OCI-LY1 (cell line): ENCODE measurements around the gene PHF14.

Source experiments
- H2AFZ ChIP-seq: fragments of 200-600 bp; sonication (generic), shearing (Covaris generic); 2 replicates; pipeline ENCODE4 v1.6.0; 2014; ENCODE audit warnings: antibody characterized with exemption, mild to moderate bottlenecking, low read length
- H3F3A ChIP-seq: fragments of 200-600 bp; sonication (generic), shearing (Covaris generic); 2 replicates; pipeline ENCODE4 v1.6.0; 2014; ENCODE audit warnings: mild to moderate bottlenecking, antibody characterized with exemption, low read length, moderate library complexity; ENCODE audit not compliant: insufficient read depth
- H3K27ac ChIP-seq: fragments of 200-600 bp; sonication (generic); 2 replicates; pipeline ENCODE4 v1.5.1; 2014; ENCODE audit warnings: low read length, mixed run types, mild to moderate bottlenecking, low read depth; ENCODE audit not compliant: poor library complexity, severe bottlenecking
- H3K27me3 ChIP-seq: fragments of 200-600 bp; sonication (generic); 2 replicates; pipeline ENCODE4 v1.6.0; 2014; ENCODE audit warnings: antibody characterized with exemption, mild to moderate bottlenecking, low read length, moderate library complexity; ENCODE audit not compliant: insufficient read depth
- H3K36me3 ChIP-seq: fragments of 200-600 bp; sonication (generic); 2 replicates; pipeline ENCODE4 v1.6.1; 2014; ENCODE audit warnings: mild to moderate bottlenecking, antibody characterized with exemption, low read length, moderate library complexity, mixed read lengths; ENCODE audit not compliant: insufficient read depth
- H3K4me1 ChIP-seq: fragments of 200-600 bp; sonication (generic); 2 replicates; pipeline ENCODE4 v1.5.1; 2014; ENCODE audit warnings: mild to moderate bottlenecking, low read length, moderate library complexity; ENCODE audit not compliant: insufficient read depth, severe bottlenecking
- H3K4me2 ChIP-seq: fragments of 200-600 bp; sonication (generic), shearing (Covaris generic); 2 replicates; pipeline ENCODE4 v1.6.1; 2014; ENCODE audit warnings: low read length
- H3K4me3 ChIP-seq: fragments of 200-600 bp; sonication (generic); 2 replicates; pipeline ENCODE4 v1.5.1; 2014; ENCODE audit warnings: low read length, low read depth, mild to moderate bottlenecking, mixed read lengths; ENCODE audit not compliant: poor library complexity, severe bottlenecking
- H3K79me2 ChIP-seq: fragments of 200-600 bp; shearing (Covaris generic); 2 replicates; pipeline ENCODE4 v1.6.1; 2016; ENCODE audit warnings: mixed run types, low read length, mixed read lengths; ENCODE audit not compliant: insufficient read depth
- H3K9ac ChIP-seq: fragments of 200-600 bp; sonication (generic), shearing (Covaris generic); 2 replicates; pipeline ENCODE4 v1.6.1; 2014; ENCODE audit warnings: mild to moderate bottlenecking, low read length, mixed read lengths
- H3K9me2 ChIP-seq: fragments of 200-600 bp; sonication (generic), shearing (Covaris generic); 2 replicates; pipeline ENCODE4 v1.6.1; 2014; ENCODE audit warnings: low read depth, mild to moderate bottlenecking, low read length, mixed read lengths
- H3K9me3 ChIP-seq: fragments of 200-600 bp; shearing (Covaris generic); 2 replicates; pipeline ENCODE4 v1.6.1; 2014; ENCODE audit warnings: low read length, mixed read lengths
- H4K20me1 ChIP-seq: fragments of 200-600 bp; sonication (generic), shearing (Covaris generic); 2 replicates; pipeline ENCODE4 v1.6.0; 2016; ENCODE audit warnings: mild to moderate bottlenecking, low read length; ENCODE audit not compliant: insufficient read depth
- EZH2 ChIP-seq: fragments of 200-600 bp; sonication (generic), shearing (Covaris generic); IDR thresholded peaks from 2 replicates; pipeline ENCODE4 v1.8.0; 2017; ENCODE audit warnings: borderline replicate concordance, mixed run types, mild to moderate bottlenecking, antibody characterized with exemption, low read length, moderate library complexity, mixed read lengths
- TF ChIP-seq, protein P1 (sequence below): fragments of 200-600 bp; sonication (generic), shearing (Covaris generic); IDR thresholded peaks from 2 replicates; pipeline ENCODE4 v1.5.1; 2017; ENCODE audit warnings: mild to moderate bottlenecking, antibody characterized with exemption, low read length, moderate library complexity, mixed read lengths

PHF14 gene

DNA sequence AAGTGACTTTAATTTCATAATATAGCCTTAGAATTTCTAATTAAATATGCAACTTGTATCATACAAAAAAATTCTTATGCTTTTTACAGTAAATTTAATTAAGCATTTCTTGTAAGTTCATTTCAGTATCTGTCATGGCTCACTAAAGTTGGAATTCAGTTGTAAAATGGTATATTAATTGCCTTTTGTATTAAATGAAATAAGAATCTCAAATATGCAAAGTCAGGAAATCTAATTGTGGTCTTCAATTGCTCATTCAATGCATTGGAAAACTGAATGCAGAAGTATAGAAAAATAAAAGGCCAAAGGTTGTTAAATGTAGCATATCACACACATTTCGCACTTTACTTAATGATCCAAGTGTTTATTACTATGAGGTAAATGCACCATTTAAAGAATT lies 189.5 kb downstream of the PHF14 start:
- Histone ChIP-seq H3K9me2 (no peaks in the 10 kb centered on the region), H2AFZ (no peak overlapping the region), H3K9ac (no peak overlapping the region), H4K20me1 (no peaks in the 10 kb centered on the region), H3K9me3 (no peaks in the 10 kb centered on the region), H3K36me3 (peaks cover 9% of the 10 kb centered on the region; the same call in 1 of the 2 replicates), H3F3A (no peaks in the 10 kb centered on the region), H3K4me3 (no peak overlapping the region), H3K4me1 (no peaks in the 10 kb centered on the region), H3K27me3 (no peaks in the 10 kb centered on the region), H3K79me2 (no peaks in the 10 kb centered on the region), H3K27ac (no peak overlapping the region), H3K4me2 (no peak overlapping the region)
- TF ChIP-seq, protein P1, sequence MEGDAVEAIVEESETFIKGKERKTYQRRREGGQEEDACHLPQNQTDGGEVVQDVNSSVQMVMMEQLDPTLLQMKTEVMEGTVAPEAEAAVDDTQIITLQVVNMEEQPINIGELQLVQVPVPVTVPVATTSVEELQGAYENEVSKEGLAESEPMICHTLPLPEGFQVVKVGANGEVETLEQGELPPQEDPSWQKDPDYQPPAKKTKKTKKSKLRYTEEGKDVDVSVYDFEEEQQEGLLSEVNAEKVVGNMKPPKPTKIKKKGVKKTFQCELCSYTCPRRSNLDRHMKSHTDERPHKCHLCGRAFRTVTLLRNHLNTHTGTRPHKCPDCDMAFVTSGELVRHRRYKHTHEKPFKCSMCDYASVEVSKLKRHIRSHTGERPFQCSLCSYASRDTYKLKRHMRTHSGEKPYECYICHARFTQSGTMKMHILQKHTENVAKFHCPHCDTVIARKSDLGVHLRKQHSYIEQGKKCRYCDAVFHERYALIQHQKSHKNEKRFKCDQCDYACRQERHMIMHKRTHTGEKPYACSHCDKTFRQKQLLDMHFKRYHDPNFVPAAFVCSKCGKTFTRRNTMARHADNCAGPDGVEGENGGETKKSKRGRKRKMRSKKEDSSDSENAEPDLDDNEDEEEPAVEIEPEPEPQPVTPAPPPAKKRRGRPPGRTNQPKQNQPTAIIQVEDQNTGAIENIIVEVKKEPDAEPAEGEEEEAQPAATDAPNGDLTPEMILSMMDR: no peak
- TF ChIP-seq EZH2: no peak

DNA sequence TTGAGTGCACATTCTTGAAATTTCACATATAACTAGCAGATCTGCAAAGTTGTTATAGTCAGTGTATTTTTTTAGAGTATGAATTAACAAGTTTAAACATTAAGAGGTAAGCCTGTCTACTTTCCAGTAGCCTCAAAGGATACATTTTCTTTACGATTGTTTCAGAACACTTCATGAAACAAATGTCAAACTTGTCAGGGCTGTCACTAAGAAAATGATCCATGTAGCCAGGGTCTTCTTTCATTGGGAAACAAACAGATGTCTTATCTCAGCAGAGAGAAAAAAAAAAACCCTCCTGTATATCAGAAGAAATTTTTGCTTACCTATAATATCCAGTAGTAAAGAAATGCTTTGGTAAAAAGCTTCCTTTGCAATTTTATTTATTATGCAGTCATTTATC lies 192.4 kb downstream of the PHF14 start:
- H3K27ac ChIP-seq: no peak overlapping the region
- no peaks in the 10 kb centered on the region for H3K9me2 ChIP-seq
- H3K27me3 ChIP-seq: no peaks in the 10 kb centered on the region
- TF ChIP-seq, protein P1: no peak
- no peak for TF ChIP-seq EZH2
- no peak overlapping the region for H3K4me2 ChIP-seq
- no peaks in the 10 kb centered on the region for H3K4me1 ChIP-seq
- H3K9me3 ChIP-seq: no peaks in the 10 kb centered on the region
- H3K36me3 ChIP-seq: no peaks in the 10 kb centered on the region; the same call in 1 of the 2 replicates
- H3K79me2 ChIP-seq: no peaks in the 10 kb centered on the region
- no peaks in the 10 kb centered on the region for H4K20me1 ChIP-seq
- no peak overlapping the region for H3K9ac ChIP-seq
- no peak overlapping the region for H2AFZ ChIP-seq
- no peaks in the 10 kb centered on the region for H3F3A ChIP-seq
- no peak overlapping the region for H3K4me3 ChIP-seq

DNA sequence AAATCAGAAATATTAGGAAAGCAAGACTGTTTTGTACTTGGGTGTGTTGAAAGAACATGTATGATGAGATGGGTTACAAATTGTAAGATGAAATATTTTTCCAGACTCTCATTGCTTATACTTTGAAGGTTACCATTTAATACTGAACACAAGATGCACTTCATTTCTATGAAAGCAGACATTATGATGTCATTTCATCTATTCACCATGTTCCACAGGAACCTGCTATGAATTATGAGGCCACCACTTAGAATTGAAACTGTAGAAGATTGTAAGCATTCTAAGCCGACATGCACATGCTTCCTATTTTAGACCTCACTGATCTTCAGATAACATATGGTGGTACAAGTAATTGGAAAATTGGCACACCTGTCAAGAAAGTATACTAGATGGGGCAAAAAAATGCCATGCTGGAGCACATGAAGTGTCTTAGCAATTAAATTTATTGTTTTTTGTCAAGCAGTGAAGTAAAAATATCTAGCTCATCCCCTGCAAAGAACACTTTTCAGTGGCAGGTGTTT lies 195.0 kb downstream of the PHF14 start:
- Histone ChIP-seq H3K4me3 (no peak overlapping the region), H3K36me3 (no peaks in the 10 kb centered on the region; the same call in 1 of the 2 replicates), H3K9me3 (no peaks in the 10 kb centered on the region), H4K20me1 (no peaks in the 10 kb centered on the region), H3K9me2 (no peaks in the 10 kb centered on the region), H3K4me2 (no peak overlapping the region), H3K79me2 (no peaks in the 10 kb centered on the region), H3K9ac (no peak overlapping the region), H3K27ac (no peak overlapping the region), H3F3A (no peaks in the 10 kb centered on the region), H3K4me1 (no peaks in the 10 kb centered on the region), H2AFZ (no peak overlapping the region), H3K27me3 (no peaks in the 10 kb centered on the region)
- TF ChIP-seq, protein P1: no peak
